HepG2 (cell line): ENCODE measurements around the gene CHID1. TPM values are rescaled to one million over a fixed set of nuclear protein-coding genes. Genes with fewer than 3 reads are reported as not detected.
A peak's percentile ranks its signal among the peaks of the same experiment; 100 is the strongest.

Source experiments
- ATAC-seq: fragments of 200-7000 bp; cut with Tn5 transposase; 3 replicates; pipeline ENCODE4 v1.9.1; 2020; ENCODE audit warnings: mild to moderate bottlenecking, moderate library complexity
- BruUV-seq: library from RNA; stranded (reverse); fragments of 400-500 nt; replicated peaks from 2 replicates; lab custom pipeline; 2021; lab: Mats Ljungman, UMichigan
- CTCF ChIA-PET: fragments of 300-600 bp; formaldehyde crosslinking; extraction: SDS; loops from one replicate; lab custom pipeline; 2021; ENCODE audit warnings: low total read pairs, inconsistent platforms, low intra/inter-chr PET ratio; lab: Yijun Ruan, JAX
- POLR2A ChIA-PET: fragments of 350-600 bp; sonication (Branson Sonifier 250); formaldehyde crosslinking; loops from one replicate; lab custom pipeline; 2020; ENCODE audit warnings: antibody characterized with exemption, inconsistent platforms; lab: Yijun Ruan, JAX
- DNase-seq: peaks from one replicate; pipeline ENCODE4 v3.0.0-alpha.2; 2015; ENCODE audit warnings: low spot score
- FAIRE-seq: peaks from 3 replicates; lab custom pipeline; 2011; peaks lifted over from hg19 to GRCh38; lab: Jason Lieb, UNC
- H2AFZ ChIP-seq: one replicate; pipeline ENCODE4 v1.6.1; 2011; ENCODE audit warnings: low read length, inconsistent platforms
- H3K27ac ChIP-seq: fragments of 300-600 bp; 3 replicates; pipeline ENCODE4 v1.8.0; 2011; ENCODE audit warnings: mixed run types, mild to moderate bottlenecking, mixed read lengths, low read length, inconsistent platforms; ENCODE audit not compliant: insufficient read depth; ENCODE audit errors: extremely low read length
- H3K27me3 ChIP-seq, 2 experiments: fragments of 200-600 bp in 1 of 2; 2 replicates in 1 of 2; 3 replicates in 1 of 2; pipeline versions ENCODE4 v1.6.0 to v1.8.0; 2011; ENCODE audit warnings: low read length in 2 of 2, mild to moderate bottlenecking in 2 of 2, moderate library complexity in 2 of 2, inconsistent platforms in 1 of 2; ENCODE audit not compliant: insufficient read depth in 2 of 2, control insufficient read depth in 1 of 2
- H3K36me3 ChIP-seq, 2 experiments: fragments of 200-600 bp in 1 of 2; replicated peaks in 1 of 2; 2 replicates in 1 of 2; 3 replicates in 1 of 2; pipeline versions ENCODE4 v1.5.1 to v1.8.0; 2011; ENCODE audit warnings: low read length in 2 of 2, inconsistent platforms in 1 of 2; ENCODE audit not compliant: insufficient read depth in 2 of 2, control insufficient read depth in 1 of 2
- H3K4me1 ChIP-seq: 2 replicates; pipeline ENCODE4 v1.5.1; 2012; ENCODE audit warnings: low read length, inconsistent platforms; ENCODE audit not compliant: insufficient read depth
- H3K4me2 ChIP-seq: 2 replicates; pipeline ENCODE4 v1.6.0; 2011; ENCODE audit warnings: low read depth, low read length, inconsistent platforms
- H3K4me3 ChIP-seq, 3 experiments: fragments of 200-600 bp in 1 of 3; sonication (generic), shearing (Covaris generic) in 1 of 3; replicated peaks in 1 of 3; 2 replicates each; pipeline ENCODE4 v1.5.1; 2011 to 2016; ENCODE audit warnings: low read length in 3 of 3, inconsistent platforms in 2 of 3, low read depth in 2 of 3, mild to moderate bottlenecking in 2 of 3, control low read depth in 1 of 3, mixed read lengths in 1 of 3; ENCODE audit not compliant: insufficient read depth in 1 of 3
- H3K79me2 ChIP-seq: one replicate; pipeline ENCODE4 v1.6.1; 2011; ENCODE audit warnings: low read length, inconsistent platforms; ENCODE audit not compliant: insufficient read depth
- H3K9ac ChIP-seq: 2 replicates; pipeline ENCODE4 v1.6.0; 2011; ENCODE audit warnings: mild to moderate bottlenecking, low read depth, low read length, inconsistent platforms; ENCODE audit not compliant: insufficient read depth
- H3K9me3 ChIP-seq: 2 replicates; pipeline ENCODE4 v1.5.1; 2012; ENCODE audit warnings: mild to moderate bottlenecking, low read length
- H4K20me1 ChIP-seq: 2 replicates; pipeline ENCODE4 v1.6.0; 2011; ENCODE audit warnings: inconsistent platforms, mild to moderate bottlenecking, low read length, moderate library complexity; ENCODE audit not compliant: insufficient read depth
- AGO2 ChIP-seq: fragments of 200-400 bp; formaldehyde crosslinking; optimal IDR thresholded peaks from 2 replicates; pipeline ENCODE3; 2017; ENCODE audit warnings: mild to moderate bottlenecking, low read depth, low read length, moderate library complexity
- GLI4 ChIP-seq: sonication (generic); formaldehyde crosslinking; IDR thresholded peaks from 2 replicates; pipeline ENCODE4 v1.5.1; 2020; ENCODE audit warnings: missing genetic modification reagents, mild to moderate bottlenecking, moderate library complexity, borderline replicate concordance
- HIVEP1 ChIP-seq: sonication (generic); formaldehyde crosslinking; IDR thresholded peaks from 2 replicates; pipeline ENCODE4 v1.4.0; 2020; ENCODE audit warnings: mild to moderate bottlenecking, missing genetic modification reagents
- NAIF1 ChIP-seq: sonication (generic); formaldehyde crosslinking; IDR thresholded peaks from 2 replicates; pipeline ENCODE4 v1.5.0; 2020; ENCODE audit warnings: mild to moderate bottlenecking, missing genetic modification reagents, borderline replicate concordance
- POLR2A ChIP-seq, 2 experiments: IDR thresholded peaks; 2 replicates each; pipeline ENCODE4 v1.6.1; 2011; ENCODE audit warnings: low read depth in 2 of 2, low read length in 2 of 2, mild to moderate bottlenecking in 1 of 2, moderate library complexity in 1 of 2; ENCODE audit not compliant: insufficient read depth in 1 of 2
- RFX1 ChIP-seq: fragments of 450-650 bp; IDR thresholded peaks from 2 replicates; pipeline ENCODE4 v1.6.1; 2017
- SP2 ChIP-seq: sonication (generic); formaldehyde crosslinking; IDR thresholded peaks from 2 replicates; pipeline ENCODE4 v1.5.1; 2020; ENCODE audit warnings: mild to moderate bottlenecking, missing genetic modification reagents
- ZNF3 ChIP-seq: IDR thresholded peaks from 2 replicates; pipeline ENCODE4 v1.7.0; 2017; ENCODE audit warnings: inconsistent platforms
- ZNF343 ChIP-seq: sonication (generic); formaldehyde crosslinking; IDR thresholded peaks from 2 replicates; pipeline ENCODE4 v1.4.0; 2020; ENCODE audit warnings: mild to moderate bottlenecking, missing genetic modification reagents
- ZNF572 ChIP-seq: sonication (generic); formaldehyde crosslinking; IDR thresholded peaks from 2 replicates; pipeline ENCODE4 v1.5.1; 2020; ENCODE audit warnings: mild to moderate bottlenecking, missing genetic modification reagents
- ZNF747 ChIP-seq: sonication (generic); formaldehyde crosslinking; IDR thresholded peaks from 2 replicates; pipeline ENCODE4 v1.8.1; 2023; ENCODE audit warnings: missing genetic modification reagents, mild to moderate bottlenecking, borderline replicate concordance
- WGBS: methylation state at CpG from one replicate; pipeline ENCODE4 v1.1.6; 2017; ENCODE audit warnings: low lambda C conversion rate; 5-methylcytosine and 5-hydroxymethylcytosine counted together
- in situ Hi-C: cut with HindIII; loops from 2 replicates; pipeline ENCODE4 v1.10.0; 2017; ENCODE audit warnings: low pct_unique_long_range_greater_than_20kb; ENCODE audit not compliant: extremely low pct_ligation_motif_present
- intact Hi-C: fragments of 100-400 bp; cut with micrococcal nuclease; formaldehyde crosslinking; loops from one replicate; pipeline ENCODE4 v1.10.0; 2022; ENCODE audit not compliant: unreplicated experiment
- polyA plus RNA-seq, 8 experiments: library from polyadenylated mRNA; depleted of rRNA in 3 of 8; stranded (reverse) in 7 of 8; unstranded in 1 of 8; fragments of >200 nt; fragmentation: Illumina TruSeq in 4 of 8; extraction: Trizol in 4 of 8; gene quantifications; 2 replicates each; pipeline versions ENCODE4 v1.2.1 to v1.2.3, GENCODE V29; 2011 to 2016; ENCODE audit warnings: low read depth in 4 of 8, missing spikeins in 1 of 8, mixed read lengths in 1 of 8; ENCODE audit not compliant: insufficient read depth in 1 of 8
- total RNA-seq, 5 experiments: library from RNA; depleted of rRNA; stranded (reverse); fragments of >200 nt; fragmentation: Illumina TruSeq; extraction: Trizol; gene quantifications; 2 replicates each; pipeline ENCODE4 v1.2.3, GENCODE V29; 2016; ENCODE audit warnings: low read depth in 1 of 5
- TF ChIP-seq, protein P1 (sequence below): sonication (generic); formaldehyde crosslinking; IDR thresholded peaks from 2 replicates; pipeline ENCODE4 v1.9.0; 2022; ENCODE audit warnings: missing genetic modification reagents, mild to moderate bottlenecking, borderline replicate concordance
- TF ChIP-seq, protein P2 (sequence below): fragments of 450-650 bp; IDR thresholded peaks from 2 replicates; pipeline ENCODE4 v1.6.1; 2017; ENCODE audit warnings: mild to moderate bottlenecking
- TF ChIP-seq, protein P3 (sequence below): sonication (generic); formaldehyde crosslinking; IDR thresholded peaks from 2 replicates; pipeline ENCODE4 v1.4.0; 2020; ENCODE audit warnings: mild to moderate bottlenecking, missing genetic modification reagents

Gene CHID1
- total and polyA plus RNA-seq, 2 of the 13 experiments (the other 11 are each of a cell fraction or from before 2014, with no cell fraction given), result 65.1 to 93.6 TPM

DNA sequence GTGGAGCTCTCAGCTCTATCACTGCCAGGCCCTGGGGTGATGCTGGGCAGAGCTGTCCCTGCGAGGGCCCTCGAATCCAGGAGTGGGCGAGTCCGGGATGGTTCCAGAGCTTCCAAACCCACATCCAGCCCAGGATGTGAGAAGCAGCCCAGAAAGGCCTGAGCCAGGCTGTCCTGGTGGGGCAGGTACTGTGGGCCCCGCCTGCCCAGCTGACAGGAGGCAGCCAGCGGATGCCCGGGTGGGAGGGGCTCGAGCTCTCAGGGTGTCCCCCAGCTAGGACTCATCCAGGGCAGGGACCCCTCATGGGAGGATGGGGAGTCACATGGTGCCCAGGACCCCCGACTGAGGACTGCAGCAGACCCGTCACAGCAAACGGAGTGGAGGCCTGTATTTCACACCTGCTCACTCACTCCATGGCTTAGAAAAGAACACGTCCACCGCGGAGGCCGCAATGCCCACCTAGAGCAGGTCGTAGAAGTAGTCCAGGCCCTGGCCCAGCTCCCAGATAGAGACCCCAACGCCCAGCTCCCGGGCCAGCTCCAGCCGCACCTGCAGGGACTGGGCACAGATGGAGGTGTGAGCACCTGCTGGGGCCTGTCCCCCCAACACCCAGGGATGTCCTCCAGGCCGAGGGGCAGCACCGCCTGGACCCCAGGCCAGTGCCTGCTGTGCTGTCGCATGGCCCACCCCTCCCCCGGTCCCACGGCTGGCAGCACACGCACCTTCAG lies 41.0 kb downstream of the CHID1 start:
- no peak overlapping the region for H3K9ac ChIP-seq
- ATAC-seq (no peak; the same call in 2 of the 3 replicates), DNase-seq (no peak), FAIRE-seq (no peak)
- no peaks in the 10 kb centered on the region for H4K20me1 ChIP-seq
- no peaks in the 10 kb centered on the region for H3K79me2 ChIP-seq
- no peak overlapping the region for H3K4me3 ChIP-seq
- H3K27me3 ChIP-seq, result no peaks in the 10 kb centered on the region
- ChIA-PET POLR2A (no interaction called here), CTCF (interaction anchor here (1.0 kb wide), 1 partner anchor 182 kb away, joined by 3 read pairs; no protein-coding TSS in a partner anchor)
- BruUV-seq, result no TSS peak
- in situ Hi-C loops (no loop called here), intact Hi-C loops (no loop called here)
- H3K4me1 ChIP-seq, result 0 out of 2 replicates have a peak, but pooled peaks cover 8% of the 10 kb centered on the region
- no peak overlapping the region for H3K27ac ChIP-seq
- WGBS, result 97% methylated on average over 5 of the region's 25 CpGs
- peaks cover 0 to 8% of the 10 kb centered on the region in 2 experiments; a peak in 2 of 5 replicates for H3K36me3 ChIP-seq
- no peak for TF ChIP-seq SP2
- TF ChIP-seq, protein P1, sequence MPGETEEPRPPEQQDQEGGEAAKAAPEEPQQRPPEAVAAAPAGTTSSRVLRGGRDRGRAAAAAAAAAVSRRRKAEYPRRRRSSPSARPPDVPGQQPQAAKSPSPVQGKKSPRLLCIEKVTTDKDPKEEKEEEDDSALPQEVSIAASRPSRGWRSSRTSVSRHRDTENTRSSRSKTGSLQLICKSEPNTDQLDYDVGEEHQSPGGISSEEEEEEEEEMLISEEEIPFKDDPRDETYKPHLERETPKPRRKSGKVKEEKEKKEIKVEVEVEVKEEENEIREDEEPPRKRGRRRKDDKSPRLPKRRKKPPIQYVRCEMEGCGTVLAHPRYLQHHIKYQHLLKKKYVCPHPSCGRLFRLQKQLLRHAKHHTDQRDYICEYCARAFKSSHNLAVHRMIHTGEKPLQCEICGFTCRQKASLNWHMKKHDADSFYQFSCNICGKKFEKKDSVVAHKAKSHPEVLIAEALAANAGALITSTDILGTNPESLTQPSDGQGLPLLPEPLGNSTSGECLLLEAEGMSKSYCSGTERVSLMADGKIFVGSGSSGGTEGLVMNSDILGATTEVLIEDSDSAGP (CRISPR knock-in tag), result 0 out of 2 replicates have a peak, but pooled peaks have one; percentile 18
- 0 out of 4 replicates have a peak, but pooled peaks of 1 of the 2 experiments have one; percentile 19 for TF ChIP-seq POLR2A (IDR thresholded peaks at IDR 0.05; ENCODE audit: insufficient read depth in 1 of 2, low read depth in 2 of 2, low read length in 2 of 2)
- TF ChIP-seq RFX1, result no peak
- TF ChIP-seq ZNF3 (CRISPR knock-in tag), result no peak
- no peak for TF ChIP-seq GLI4 (CRISPR knock-in tag)
- TF ChIP-seq AGO2, result peak; percentile 36
- no peak for TF ChIP-seq HIVEP1 (CRISPR knock-in tag)
- TF ChIP-seq, protein P2, sequence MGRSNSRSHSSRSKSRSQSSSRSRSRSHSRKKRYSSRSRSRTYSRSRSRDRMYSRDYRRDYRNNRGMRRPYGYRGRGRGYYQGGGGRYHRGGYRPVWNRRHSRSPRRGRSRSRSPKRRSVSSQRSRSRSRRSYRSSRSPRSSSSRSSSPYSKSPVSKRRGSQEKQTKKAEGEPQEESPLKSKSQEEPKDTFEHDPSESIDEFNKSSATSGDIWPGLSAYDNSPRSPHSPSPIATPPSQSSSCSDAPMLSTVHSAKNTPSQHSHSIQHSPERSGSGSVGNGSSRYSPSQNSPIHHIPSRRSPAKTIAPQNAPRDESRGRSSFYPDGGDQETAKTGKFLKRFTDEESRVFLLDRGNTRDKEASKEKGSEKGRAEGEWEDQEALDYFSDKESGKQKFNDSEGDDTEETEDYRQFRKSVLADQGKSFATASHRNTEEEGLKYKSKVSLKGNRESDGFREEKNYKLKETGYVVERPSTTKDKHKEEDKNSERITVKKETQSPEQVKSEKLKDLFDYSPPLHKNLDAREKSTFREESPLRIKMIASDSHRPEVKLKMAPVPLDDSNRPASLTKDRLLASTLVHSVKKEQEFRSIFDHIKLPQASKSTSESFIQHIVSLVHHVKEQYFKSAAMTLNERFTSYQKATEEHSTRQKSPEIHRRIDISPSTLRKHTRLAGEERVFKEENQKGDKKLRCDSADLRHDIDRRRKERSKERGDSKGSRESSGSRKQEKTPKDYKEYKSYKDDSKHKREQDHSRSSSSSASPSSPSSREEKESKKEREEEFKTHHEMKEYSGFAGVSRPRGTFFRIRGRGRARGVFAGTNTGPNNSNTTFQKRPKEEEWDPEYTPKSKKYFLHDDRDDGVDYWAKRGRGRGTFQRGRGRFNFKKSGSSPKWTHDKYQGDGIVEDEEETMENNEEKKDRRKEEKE, result no peak
- TF ChIP-seq ZNF572 (CRISPR knock-in tag), result no peak
- TF ChIP-seq, protein P3, sequence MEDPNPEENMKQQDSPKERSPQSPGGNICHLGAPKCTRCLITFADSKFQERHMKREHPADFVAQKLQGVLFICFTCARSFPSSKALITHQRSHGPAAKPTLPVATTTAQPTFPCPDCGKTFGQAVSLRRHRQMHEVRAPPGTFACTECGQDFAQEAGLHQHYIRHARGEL, result 0 out of 2 replicates have a peak, but pooled peaks have one; percentile 14
- TF ChIP-seq ZNF747 (CRISPR knock-in tag), result no peak
- no peak for TF ChIP-seq NAIF1 (CRISPR knock-in tag)
- 0 out of 2 replicates have a peak, but pooled peaks have one; percentile 18 for TF ChIP-seq ZNF343 (CRISPR knock-in tag)
- H2AFZ ChIP-seq, result no peak overlapping the region
- no peaks in the 10 kb centered on the region for H3K9me3 ChIP-seq
- no peak overlapping the region for H3K4me2 ChIP-seq
